Ureter (tissue), 1 donor: ENCODE results near the gene NDUFAF4. TPM values are rescaled to one million over a fixed set of nuclear protein-coding genes. Genes with fewer than 3 reads are reported as not detected.
"Not testable (repeated sequence)": the region's sequence is repeated elsewhere in the genome, so short reads cannot be mapped to it uniquely, and the experiment has no call there.

Experiments used
- DNase-seq: peaks from one replicate; pipeline ENCODE4 v3.0.0-alpha.2; 2020; ENCODE audit warnings: low spot score
- total RNA-seq: library from RNA; stranded (reverse); gene quantifications from one replicate; pipeline ENCODE4 v1.2.4, GENCODE V29; 2023
- donor health status: DM: yes; HTN: yes; CAD: no.

The NDUFAF4 gene
- total RNA-seq, 1 donor from 2014 or later, result 36.5 TPM

DNA sequence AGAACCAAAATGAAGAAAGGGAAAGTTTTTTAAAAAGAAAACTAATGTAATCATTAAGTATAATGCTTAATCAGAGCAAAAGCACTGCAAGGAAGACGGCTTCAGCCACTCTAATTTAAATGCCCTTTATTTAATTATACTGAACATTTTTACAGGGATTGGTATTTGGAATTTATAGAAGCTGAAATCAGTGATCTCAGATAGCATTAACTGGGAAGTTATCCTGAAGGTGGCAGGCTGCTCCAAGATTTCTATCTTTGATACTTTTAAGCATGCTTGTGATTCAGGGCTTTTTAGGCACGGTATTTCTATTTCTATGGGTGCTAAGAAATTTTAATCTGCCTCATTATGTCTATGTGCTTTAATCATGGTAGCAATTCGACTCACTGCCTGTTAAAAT, 1.3 kb upstream of the NDUFAF4 start:
- DNase-seq, result no peak

DNA sequence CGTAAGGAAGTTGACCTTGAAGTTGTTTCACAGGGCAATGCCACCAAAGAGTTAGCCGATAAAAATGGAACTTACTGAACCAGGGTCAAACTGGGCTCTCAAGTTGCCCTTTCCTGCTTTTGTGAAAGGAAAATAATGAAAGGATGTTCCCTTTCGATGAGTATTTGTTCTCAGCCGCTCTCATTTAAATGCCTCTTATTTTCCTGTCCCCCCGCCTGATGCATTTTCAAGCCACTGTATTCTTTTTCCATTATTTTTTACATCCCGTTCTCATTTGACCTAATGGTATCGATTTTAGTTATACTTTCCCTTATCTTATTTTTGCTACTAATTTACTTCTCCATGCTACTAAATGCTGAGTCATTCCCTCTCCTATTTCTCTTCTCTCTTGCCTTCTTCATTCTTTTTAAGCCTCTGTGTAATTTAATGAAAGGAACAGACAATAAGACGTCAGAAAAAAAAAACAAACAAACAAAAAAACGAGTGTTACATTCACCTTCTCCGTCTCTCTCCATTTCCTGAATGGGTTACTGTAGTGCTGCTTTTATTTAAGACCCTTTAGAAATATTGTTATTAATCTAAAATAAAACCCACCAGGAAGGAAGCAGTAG, 655 bp upstream of the NDUFAF4 start:
- DNase-seq, result no peak

DNA sequence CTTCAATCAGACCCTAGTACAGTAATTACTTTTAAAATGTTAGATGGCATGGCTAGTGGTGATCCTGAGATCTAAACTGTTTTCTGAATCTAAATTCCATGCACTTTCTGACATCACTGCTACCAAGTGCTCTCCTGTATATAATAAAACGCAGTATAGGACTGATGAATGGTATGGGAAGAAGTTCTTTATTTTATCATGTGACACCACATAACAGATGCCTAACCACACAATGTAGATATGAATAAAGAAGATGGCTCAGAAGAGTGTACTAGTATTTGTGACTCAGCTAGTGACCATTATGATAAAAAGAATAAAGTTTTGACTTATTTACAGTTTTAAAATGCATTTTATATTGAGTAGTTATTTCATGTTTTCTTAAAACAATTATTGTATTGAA, 8.5 kb downstream of the NDUFAF4 start:
- no peak for DNase-seq

DNA sequence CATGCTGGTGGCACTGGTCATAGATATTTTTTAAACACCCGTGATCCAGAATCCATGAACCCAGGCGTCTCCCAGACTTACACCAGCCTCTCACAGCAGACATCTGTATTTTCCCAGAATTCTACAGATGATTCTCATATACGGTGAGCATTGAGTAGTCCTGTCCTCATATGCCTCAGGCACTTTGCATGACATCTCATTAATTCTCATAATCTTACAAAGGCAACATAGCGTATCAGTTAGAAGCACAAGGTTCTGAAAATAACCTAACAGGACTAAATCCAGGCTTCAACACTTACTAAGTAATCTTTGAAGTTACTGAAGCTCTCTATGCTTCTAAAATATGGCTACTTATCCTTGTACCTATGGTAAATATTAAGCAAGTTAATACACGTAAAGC, 8.9 kb downstream of the NDUFAF4 start:
- DNase-seq, result no peak

DNA sequence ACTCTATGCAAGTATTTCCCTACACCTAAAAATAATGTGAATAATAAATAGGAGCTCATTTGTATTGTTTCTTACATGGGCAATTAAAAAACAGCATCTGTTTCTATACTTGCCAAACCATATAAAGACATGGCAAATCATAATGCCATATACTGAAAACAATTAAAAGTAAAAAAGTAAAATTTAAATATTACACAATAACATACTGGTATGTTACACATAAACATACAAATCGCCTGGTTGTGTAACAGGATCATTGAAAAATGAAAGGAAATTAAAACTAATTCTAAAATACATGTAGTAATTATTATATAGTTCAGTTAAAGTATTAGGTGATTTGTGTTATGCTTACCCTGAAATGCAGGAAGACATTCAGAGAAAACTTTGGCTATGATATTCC, 11.2 kb downstream of the NDUFAF4 start:
- DNase-seq, result no peak

DNA sequence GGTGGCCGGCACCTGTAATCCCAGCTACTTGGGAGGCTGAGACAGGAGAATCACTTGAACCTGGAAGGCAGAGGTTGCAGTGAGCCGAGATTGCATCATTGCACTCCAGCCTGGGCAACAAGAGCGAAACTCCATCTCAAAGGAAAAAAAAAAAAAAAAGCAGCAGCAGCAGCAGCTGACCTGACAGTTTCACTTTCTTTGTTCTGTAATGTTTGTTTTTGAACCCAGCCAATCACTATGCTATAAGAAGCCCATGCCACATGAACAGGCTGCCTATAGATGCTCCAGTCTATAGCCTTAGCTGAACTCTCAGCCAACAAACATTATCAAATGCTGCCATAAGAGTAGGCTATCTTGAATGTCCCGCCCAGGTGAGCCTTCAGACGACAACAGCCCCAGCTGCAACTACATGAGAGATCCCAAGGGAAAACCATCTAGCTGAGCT, 12.5 kb downstream of the NDUFAF4 start:
- DNase-seq, result not testable (repeated sequence)

DNA sequence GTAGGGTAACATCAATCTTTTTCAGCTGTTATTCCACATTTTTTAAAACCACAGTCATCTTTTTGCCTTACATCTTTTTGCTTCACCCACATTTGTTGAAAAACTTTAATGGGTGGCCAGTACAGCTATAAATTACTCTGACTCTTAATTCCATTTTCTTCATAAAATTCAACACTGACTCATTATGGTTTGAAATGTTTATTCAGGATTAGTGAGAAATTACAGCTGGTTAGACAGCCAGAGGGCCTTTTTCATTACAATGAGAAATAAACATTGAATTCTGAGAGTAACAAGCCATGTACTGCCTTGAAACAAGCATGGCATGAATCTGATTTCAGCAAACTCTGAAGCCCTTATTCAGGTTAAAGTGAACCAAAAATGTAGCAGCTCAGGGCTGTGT, 19.5 kb downstream of the NDUFAF4 start:
- DNase-seq, result no peak

DNA sequence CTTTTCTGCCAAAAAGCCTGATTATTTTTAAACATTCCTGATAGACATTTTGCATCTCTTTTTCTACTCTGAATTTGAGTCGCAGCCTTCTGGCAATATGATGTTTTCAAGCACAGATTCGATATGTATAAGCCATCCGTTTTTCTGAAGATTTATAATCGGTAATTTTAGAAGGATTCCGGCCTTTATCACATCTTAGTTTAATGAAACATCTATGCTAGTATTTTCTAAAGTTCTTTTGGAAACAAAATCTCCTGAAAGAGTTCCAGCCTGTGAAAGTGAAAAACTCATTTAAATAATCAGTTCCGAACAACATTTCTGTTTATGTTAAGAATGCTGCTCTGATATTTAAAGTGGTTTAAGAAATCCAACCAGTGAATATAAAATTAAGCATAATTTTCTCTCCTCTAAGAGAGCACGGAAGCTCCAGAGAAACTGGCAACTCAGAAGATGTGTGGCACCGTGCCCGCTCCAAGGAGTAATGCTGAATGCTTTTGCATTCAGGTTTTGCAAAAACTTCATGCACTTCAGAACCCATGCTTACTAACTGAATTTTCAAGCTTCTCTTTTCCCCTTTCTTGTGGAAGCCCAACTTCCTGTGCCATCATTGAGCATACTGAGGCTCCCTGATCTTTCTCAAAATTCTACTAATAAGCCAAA, 20.7 kb downstream of the NDUFAF4 start:
- no peak for DNase-seq

DNA sequence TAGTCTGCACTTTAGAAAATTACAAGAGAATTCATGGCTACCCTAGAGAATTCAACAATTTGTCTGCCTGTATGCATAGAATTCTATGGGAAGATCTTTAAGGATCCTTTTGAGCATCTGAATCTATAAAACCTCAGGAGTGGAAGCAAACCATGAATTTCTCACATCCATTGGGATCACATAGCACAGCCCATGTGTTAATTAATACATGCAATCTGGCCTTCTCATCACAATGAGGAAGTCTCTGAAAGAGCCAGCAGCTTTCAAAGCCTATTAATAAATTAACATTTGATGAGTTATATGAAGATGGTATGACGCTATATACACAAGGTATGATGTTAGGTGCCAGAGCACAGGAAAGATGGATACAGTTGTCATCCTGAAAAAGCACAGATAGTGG, 24.7 kb downstream of the NDUFAF4 start:
- DNase-seq, result no peak

DNA sequence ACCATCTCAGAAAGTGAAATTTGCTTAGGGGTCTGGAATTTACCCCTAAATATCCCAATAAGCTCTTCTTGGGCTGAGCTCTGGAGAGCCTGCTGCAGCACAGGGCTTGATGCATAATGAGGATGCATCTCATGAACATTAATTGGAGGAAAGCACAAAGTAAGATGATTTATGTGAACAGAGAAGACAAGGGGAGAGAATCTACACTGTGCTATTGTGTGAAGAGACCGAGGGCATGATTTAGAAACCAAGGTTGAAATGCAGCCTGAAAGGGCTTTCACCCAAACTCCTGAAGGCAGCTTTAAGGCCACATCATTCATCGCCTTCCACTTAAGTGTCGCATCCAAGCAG, 32.7 kb downstream of the NDUFAF4 start:
- DNase-seq, result no peak

DNA sequence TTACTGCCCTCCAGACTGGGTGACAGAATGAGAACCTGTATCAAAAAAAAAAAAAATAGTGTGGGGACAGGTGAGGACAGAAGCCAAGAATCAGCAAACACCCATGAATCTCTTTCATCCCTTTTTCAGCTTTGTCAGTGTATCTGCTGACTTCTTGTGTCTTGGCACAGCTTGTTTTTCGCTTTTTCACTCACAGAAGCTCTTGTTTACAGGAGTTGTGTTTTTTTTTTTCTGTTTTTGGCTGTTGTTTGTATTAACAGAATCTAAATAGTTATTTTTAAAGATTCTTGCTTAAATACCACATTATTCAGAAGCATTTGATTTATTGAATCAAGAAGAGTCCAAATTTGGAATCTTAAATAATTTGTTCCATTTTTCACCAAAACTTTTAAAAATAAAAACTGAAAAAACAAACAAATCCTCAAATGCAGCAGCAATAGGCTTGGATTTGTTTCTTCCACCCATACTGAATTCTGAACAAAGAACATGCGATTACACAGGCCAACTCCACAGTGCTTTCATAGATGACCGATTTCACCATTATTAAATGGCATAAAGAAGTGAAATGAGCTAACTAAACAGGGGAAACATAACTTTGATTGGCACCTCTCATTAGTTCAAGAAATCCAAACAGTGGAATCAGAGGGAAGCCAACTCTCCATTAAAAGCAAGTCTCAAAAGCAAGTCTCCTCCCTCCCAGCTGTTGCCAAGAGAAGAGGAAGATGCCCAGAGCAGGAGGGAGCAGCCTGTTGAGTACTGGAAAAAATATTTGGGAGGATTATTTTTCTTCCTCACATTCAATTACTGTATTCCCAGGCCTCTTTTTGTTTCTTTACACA, 33.3 kb downstream of the NDUFAF4 start:
- DNase-seq, result no peak

DNA sequence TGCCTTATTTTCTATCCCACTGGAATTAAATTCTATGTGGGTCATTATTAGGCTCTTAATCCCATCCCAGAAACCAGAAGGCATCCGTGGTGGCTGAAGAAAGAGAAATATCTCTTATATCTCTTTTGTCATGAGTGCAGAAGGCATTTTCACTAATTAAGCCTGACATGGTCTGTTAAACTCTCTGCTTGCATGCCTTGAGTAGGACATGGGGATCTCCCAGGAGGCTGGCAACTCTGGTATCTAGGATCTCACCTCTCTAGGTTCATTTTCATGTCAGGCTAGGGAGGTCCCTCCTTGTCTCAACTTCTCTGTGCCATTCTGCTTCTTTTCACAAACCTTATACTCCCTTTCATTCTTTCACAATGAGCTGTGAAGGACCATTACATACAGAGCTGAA, 35.1 kb downstream of the NDUFAF4 start:
- DNase-seq, result no peak

DNA sequence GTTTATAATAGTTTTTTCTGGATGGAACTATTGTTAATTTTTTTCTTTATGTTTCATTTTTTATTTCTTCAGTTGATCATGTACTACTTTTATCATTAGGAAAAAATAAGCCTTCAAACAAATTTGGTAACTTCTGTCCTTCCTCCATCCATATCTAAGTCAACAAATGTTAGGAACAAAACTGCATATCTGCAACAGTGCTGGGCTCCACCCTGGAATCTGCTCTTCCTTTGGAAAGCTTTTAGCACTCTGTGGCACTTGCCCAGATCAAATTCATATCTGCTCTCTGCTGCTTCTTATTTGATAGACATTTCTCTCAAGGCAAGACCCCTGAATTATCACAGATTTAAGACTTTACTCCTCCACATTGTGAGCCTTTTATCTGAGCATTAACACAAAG, 36.1 kb downstream of the NDUFAF4 start:
- DNase-seq, result no peak

DNA sequence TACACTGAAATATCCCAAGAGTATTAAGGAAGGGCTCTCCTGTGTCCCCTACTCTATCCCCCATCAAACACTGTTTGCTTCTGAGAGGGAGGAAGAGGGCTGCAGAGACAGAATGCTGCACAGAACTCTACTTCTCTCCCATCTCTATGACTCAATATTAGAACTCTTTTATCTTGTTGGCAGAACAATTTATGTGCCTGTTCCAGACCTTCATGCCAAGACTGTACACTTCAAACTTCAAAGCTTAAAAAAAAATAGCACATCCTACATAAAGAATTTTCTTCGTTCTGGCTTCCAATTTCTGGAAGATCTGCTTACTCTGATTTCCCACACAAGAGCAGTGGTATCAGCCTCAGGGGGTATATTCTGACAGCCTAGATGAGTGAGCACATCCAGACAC, 40.8 kb downstream of the NDUFAF4 start:
- DNase-seq, result no peak

DNA sequence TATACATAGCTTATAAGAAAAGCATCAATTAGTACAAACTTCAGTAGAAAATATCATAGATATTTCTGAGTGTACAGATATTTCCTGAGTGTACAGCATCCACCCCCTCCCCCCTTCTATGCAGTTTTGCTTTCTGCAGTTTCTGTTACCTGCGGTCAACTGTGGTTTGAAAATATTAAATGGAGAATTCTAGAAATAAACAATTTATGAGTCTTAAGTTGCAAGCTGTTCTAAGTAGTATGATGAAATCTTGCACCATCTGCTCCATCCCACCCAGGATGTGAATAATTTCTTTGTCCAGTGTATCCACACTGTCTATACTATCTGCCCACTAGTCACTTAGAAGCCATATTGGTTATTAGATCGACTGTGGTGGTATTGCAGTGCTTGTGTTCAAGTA, 44.6 kb downstream of the NDUFAF4 start:
- no peak for DNase-seq

DNA sequence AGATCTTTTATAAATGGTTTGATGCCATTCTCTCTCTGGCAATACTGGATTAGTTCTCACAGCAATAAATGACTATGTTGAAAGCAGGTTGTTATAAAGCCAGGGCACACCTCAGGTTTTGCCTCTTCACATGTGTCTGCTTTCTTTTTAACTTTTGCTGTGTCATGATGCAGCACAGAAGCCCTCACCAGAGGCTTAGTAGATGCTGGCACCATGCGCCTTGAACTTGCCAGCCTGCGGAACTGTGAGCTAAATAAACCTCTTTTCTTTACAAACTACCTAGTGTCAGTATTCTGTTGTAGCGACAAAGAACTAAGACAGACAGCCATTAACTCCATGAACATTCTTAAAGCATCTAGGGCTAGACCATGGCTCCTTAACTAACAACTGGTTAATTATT, 45.1 kb downstream of the NDUFAF4 start:
- DNase-seq, result no peak

DNA sequence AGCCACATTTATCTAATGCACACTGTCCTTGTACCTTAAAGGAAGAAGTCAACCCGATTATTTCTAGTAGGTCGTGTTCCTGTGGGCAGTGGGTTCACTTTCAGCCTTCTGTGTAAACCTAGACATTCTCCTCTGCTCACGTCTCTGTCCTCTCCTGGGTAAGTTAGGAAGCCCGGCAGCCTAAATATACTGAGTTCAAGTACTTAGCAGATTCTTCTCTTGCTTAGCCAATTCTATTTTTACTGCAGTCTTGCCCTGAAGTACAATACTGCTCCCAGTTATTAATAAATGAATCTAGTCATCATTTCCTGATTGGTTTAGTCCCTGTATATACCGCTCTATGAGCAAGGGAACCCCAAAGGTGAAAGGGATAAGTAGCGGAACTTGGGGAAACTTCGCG, 45.8 kb downstream of the NDUFAF4 start:
- no peak for DNase-seq

DNA sequence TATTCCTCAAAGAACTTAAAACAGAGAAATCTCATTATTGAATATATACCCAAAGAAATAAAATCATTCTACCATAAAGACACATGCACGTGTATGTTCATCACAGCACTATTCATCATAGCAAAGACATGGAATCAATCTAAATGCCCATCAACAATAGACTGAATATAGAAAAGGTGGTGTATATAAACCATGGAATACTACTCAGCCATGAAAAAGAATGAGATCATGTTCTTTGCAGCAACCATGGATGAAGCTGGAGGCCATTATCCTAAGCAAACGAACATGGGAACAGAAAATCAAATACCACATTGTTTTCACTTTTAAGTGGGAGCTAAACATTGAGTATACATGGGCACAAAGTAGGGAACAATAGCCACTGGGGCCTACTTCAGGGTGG, 48.1 kb downstream of the NDUFAF4 start:
- DNase-seq, result no peak

DNA sequence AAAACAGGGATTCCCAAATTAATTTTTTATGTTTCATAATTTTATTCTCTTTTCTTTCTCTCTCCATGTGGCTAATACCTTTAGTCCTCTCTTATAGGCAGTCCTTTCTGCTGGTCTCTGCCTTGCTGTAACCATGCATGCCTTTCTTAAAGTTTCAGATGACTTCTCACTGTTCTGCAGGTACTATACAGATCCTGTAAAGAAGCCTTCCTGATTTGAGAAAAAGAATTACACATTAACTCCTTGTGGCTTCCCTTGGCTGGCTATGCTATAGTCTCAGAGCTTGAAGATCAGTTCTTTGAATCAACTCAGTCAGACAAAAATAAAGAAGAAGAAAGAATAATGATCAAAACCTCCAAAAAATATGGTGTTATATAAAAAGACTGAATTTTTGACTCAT, 53.2 kb downstream of the NDUFAF4 start:
- DNase-seq, result no peak

DNA sequence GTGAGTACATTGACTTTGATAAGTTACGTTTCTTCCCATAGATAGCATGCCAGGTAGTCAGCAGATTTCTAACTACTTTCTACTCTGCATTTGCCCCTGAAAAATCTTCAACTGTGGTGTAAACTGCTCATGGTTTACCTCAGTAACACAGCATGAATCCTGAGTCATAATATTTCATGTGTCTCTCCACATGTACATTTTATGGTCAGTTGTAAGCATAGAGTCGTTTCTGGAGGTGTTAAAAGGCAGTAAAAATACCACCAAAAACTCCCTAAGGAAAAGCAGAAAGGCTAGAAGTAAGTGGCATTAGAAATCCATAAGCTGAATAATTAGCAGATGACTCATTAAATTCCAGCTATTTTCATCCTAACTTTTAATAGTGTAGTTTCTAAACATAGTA, 56.3 kb downstream of the NDUFAF4 start:
- DNase-seq, result no peak
